Measurements from ENCODE around the gene NLRP9. TPM values are rescaled to one million over a fixed set of nuclear protein-coding genes. Genes with fewer than 3 reads are reported as not detected.
"Not testable (repeated sequence)": the region's sequence is repeated elsewhere in the genome, so short reads cannot be mapped to it uniquely, and the experiment has no call there.

NLRP9 gene
- polyA plus RNA-seq, 1 experiment = not detected

GRCh38 chr19:55720801-55721200 is 17.4 kb downstream of the NLRP9 start:
- Histone ChIP-seq H3K27ac (ENCODE audit: low read depth, low read length) (no peak overlapping the region), H3K27me3 (ENCODE audit: control insufficient read depth, insufficient read depth, low read length) (no peaks in the 10 kb centered on the region), H3K4me3 (ENCODE audit: low read depth, low read length) (no peak overlapping the region), H3K9me3 (ENCODE audit: control insufficient read depth, insufficient read depth, low read length) (peaks cover 9% of the 10 kb centered on the region; the same call in 1 of the 2 replicates)
- CTCF ChIA-PET = no interaction called here
- POLR2A ChIA-PET = no interaction called here
- no peak for TF ChIP-seq CTCF (IDR thresholded peaks at IDR 0.05; ENCODE audit: low read depth, low read length)
- no peak for DNase-seq (ENCODE audit: low read depth, low spot score)

GRCh38 chr19:55720214-55720746 is 17.9 kb downstream of the NLRP9 start:
- TF ChIP-seq CTCF (IDR thresholded peaks at IDR 0.05; ENCODE audit: low read depth, low read length) = no peak
- CTCF ChIA-PET = no interaction called here
- DNase-seq (ENCODE audit: low read depth, low spot score) = no peak
- Histone ChIP-seq H3K27me3 (ENCODE audit: control insufficient read depth, insufficient read depth, low read length) (no peaks in the 10 kb centered on the region), H3K4me3 (ENCODE audit: low read depth, low read length) (no peak overlapping the region), H3K9me3 (ENCODE audit: control insufficient read depth, insufficient read depth, low read length) (peaks cover 9% of the 10 kb centered on the region; the same call in 1 of the 2 replicates), H3K27ac (ENCODE audit: low read depth, low read length) (no peak overlapping the region)
- POLR2A ChIA-PET = no interaction called here

- H3K9me3 ChIP-seq (ENCODE audit: control insufficient read depth, insufficient read depth, low read length) = peaks cover 13% of the 10 kb centered on the region; the same call in 1 of the 2 replicates
- POLR2A ChIA-PET; H3K27me3 ChIP-seq (ENCODE audit: control insufficient read depth, insufficient read depth, low read length); CTCF ChIA-PET; H3K4me3 ChIP-seq (ENCODE audit: low read depth, low read length); DNase-seq (ENCODE audit: low read depth, low spot score); H3K27ac ChIP-seq (ENCODE audit: low read depth, low read length): not testable (repeated sequence)
Measured at GRCh38 chr19:55717879-55718711, 20.1 kb downstream of the NLRP9 start.

- Histone ChIP-seq H3K9me3 (ENCODE audit: control insufficient read depth, insufficient read depth, low read length) (peaks cover 13% of the 10 kb centered on the region; the same call in 1 of the 2 replicates), H3K4me3 (ENCODE audit: low read depth, low read length) (no peak overlapping the region), H3K27me3 (ENCODE audit: control insufficient read depth, insufficient read depth, low read length) (no peaks in the 10 kb centered on the region), H3K27ac (ENCODE audit: low read depth, low read length) (no peak overlapping the region)
- DNase-seq (ENCODE audit: low read depth, low spot score) = no peak
- TF ChIP-seq CTCF (IDR thresholded peaks at IDR 0.05; ENCODE audit: low read depth, low read length) = no peak
- ChIA-PET POLR2A (no interaction called here), CTCF (no interaction called here)
Measured at GRCh38 chr19:55717251-55717650, 21.0 kb downstream of the NLRP9 start.

- no peak for DNase-seq (ENCODE audit: low read depth, low spot score)
- Histone ChIP-seq H3K4me3 (ENCODE audit: low read depth, low read length) (no peak overlapping the region), H3K9me3 (ENCODE audit: control insufficient read depth, insufficient read depth, low read length) (peaks cover 18% of the 10 kb centered on the region), H3K27ac (ENCODE audit: low read depth, low read length) (no peak overlapping the region), H3K27me3 (ENCODE audit: control insufficient read depth, insufficient read depth, low read length) (no peaks in the 10 kb centered on the region)
- ChIA-PET POLR2A (no interaction called here), CTCF (no interaction called here)
- TF ChIP-seq CTCF (IDR thresholded peaks at IDR 0.05; ENCODE audit: low read depth, low read length) = no peak
Measured at GRCh38 chr19:55716531-55716930, 21.7 kb downstream of the NLRP9 start.
